Amniotic epithelial cell (primary cell): ENCODE data around the gene SOAT1.
"Not testable (repeated sequence)": the region's sequence is repeated elsewhere in the genome, so short reads cannot be mapped to it uniquely, and the experiment has no call there.

Experiments
- DNase-seq: peaks from one replicate; pipeline ENCODE4 v3.0.0-alpha.2; 2010; ENCODE audit warnings: low read depth

The SOAT1 gene

GRCh38 chr1:179293340-179294327 lies at the start of gene SOAT1:
TSS of gene SOAT1 (plus strand) at chr1:179293797. CDS start at chr1:179302685, 8,888 bp downstream.
- DNase-seq = peak; percentile 71

- DNase-seq = not testable (repeated sequence)
Observed at GRCh38 chr1:179245426-179245825, 48.2 kb upstream of the SOAT1 start.

- DNase-seq = no peak
Observed at GRCh38 chr1:179247923-179248322, 45.7 kb upstream of the SOAT1 start.

- peak; percentile 80 for DNase-seq
Observed at GRCh38 chr1:179251675-179252074, 41.9 kb upstream of the SOAT1 start.

- no peak for DNase-seq
Observed at GRCh38 chr1:179252606-179253005, 41.0 kb upstream of the SOAT1 start.

GRCh38 chr1:179253286-179253972 lies 40.2 kb upstream of the SOAT1 start:
- DNase-seq = peak; percentile 90

GRCh38 chr1:179262183-179262582 lies 31.4 kb upstream of the SOAT1 start:
- no peak for DNase-seq

- DNase-seq = no peak
Observed at GRCh38 chr1:179263121-179263520, 30.5 kb upstream of the SOAT1 start.

GRCh38 chr1:179264507-179264906 lies 29.1 kb upstream of the SOAT1 start:
- peak; percentile 80 for DNase-seq

- DNase-seq = no peak
Observed at GRCh38 chr1:179269071-179269470, 24.5 kb upstream of the SOAT1 start.

GRCh38 chr1:179274424-179274823 lies 19.2 kb upstream of the SOAT1 start:
- not testable (repeated sequence) for DNase-seq

GRCh38 chr1:179278920-179279319 lies 14.7 kb upstream of the SOAT1 start:
- no peak for DNase-seq

GRCh38 chr1:179283992-179284391 lies 9.6 kb upstream of the SOAT1 start:
- no peak for DNase-seq

GRCh38 chr1:179287946-179288345 lies 5.7 kb upstream of the SOAT1 start:
- no peak for DNase-seq

GRCh38 chr1:179288977-179289376 lies 4.6 kb upstream of the SOAT1 start:
- no peak for DNase-seq

GRCh38 chr1:179295164-179295755 lies 1.7 kb downstream of the SOAT1 start:
- no peak for DNase-seq

GRCh38 chr1:179296356-179297104 lies 2.9 kb downstream of the SOAT1 start:
- no peak for DNase-seq

GRCh38 chr1:179297105-179297378 lies 3.4 kb downstream of the SOAT1 start:
- DNase-seq = no peak

- no peak for DNase-seq
Observed at GRCh38 chr1:179298952-179299351, 5.4 kb downstream of the SOAT1 start.

- DNase-seq = no peak
Observed at GRCh38 chr1:179300112-179300511, 6.5 kb downstream of the SOAT1 start.

GRCh38 chr1:179302070-179302469 lies 8.5 kb downstream of the SOAT1 start:
- DNase-seq = peak; percentile 70

- DNase-seq = no peak
Observed at GRCh38 chr1:179303200-179303785, 9.7 kb downstream of the SOAT1 start.
